Prostate gland (tissue), 2 donors: ENCODE results near the gene TEF.

ENCODE experiments used
- POLR2A ChIP-seq: fragments of 450-650 bp; IDR thresholded peaks from one replicate; pipeline ENCODE4 v1.6.1; 2016; ENCODE audit warnings: antibody characterized with exemption, mild to moderate bottlenecking
- TF ChIP-seq, protein P1 (sequence below), 4 experiments: fragments of 200-600 bp in 2 of 4; fragments of 450-650 bp in 2 of 4; sonication (generic) in 2 of 4; IDR thresholded peaks; 1 replicate in 3 of 4; 2 replicates in 1 of 4; pipeline ENCODE4 v1.5.1; 2016 to 2019; ENCODE audit warnings: antibody characterized with exemption in 4 of 4, mild to moderate bottlenecking in 2 of 4, moderate library complexity in 2 of 4

DNA sequence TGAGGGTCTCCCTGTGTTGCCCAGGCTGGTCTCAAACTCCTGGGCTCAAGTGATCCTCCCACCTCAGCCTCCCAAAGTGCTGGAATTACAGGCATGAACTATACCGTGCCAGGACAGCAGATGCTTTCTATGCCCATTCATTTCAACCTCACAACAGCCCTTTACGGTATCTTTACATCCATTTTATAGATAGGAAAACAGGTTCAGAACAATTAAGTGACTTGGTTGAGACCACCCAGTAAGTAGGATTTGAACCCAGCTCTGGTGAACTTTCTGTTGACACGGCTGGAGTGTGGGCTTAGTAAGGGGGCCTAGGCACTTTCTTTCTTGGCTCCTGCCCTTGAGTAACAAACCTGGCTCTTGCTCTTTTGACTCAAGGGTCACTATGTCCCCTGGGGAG is 25.7 kb downstream of the TEF start:
- TF ChIP-seq, protein P1, sequence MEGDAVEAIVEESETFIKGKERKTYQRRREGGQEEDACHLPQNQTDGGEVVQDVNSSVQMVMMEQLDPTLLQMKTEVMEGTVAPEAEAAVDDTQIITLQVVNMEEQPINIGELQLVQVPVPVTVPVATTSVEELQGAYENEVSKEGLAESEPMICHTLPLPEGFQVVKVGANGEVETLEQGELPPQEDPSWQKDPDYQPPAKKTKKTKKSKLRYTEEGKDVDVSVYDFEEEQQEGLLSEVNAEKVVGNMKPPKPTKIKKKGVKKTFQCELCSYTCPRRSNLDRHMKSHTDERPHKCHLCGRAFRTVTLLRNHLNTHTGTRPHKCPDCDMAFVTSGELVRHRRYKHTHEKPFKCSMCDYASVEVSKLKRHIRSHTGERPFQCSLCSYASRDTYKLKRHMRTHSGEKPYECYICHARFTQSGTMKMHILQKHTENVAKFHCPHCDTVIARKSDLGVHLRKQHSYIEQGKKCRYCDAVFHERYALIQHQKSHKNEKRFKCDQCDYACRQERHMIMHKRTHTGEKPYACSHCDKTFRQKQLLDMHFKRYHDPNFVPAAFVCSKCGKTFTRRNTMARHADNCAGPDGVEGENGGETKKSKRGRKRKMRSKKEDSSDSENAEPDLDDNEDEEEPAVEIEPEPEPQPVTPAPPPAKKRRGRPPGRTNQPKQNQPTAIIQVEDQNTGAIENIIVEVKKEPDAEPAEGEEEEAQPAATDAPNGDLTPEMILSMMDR (IDR thresholded peaks at IDR 0.05): no peak
- TF ChIP-seq POLR2A: no peak
